CD14-positive monocyte (primary cell): ENCODE measurements around the gene DIAPH2. TPM values are rescaled to one million over a fixed set of nuclear protein-coding genes. Genes with fewer than 3 reads are reported as not detected.

Experiments used
- DNase-seq, 3 donors: peaks; one replicate each; pipeline ENCODE4 v3.0.0-alpha.2; 2011 to 2022
- H2AFZ ChIP-seq: 2 replicates; pipeline ENCODE4 v1.6.0; 2012; ENCODE audit warnings: mild to moderate bottlenecking, low read depth, low read length, inconsistent platforms; ENCODE audit not compliant: insufficient read depth, poor library complexity, severe bottlenecking
- H3K27ac ChIP-seq, 2 donors: 1 replicate in 1 of 2; 2 replicates in 1 of 2; pipeline ENCODE4 v1.5.1; 2012 to 2013; ENCODE audit warnings: low read length in 2 of 2, control low read depth in 1 of 2, inconsistent platforms in 1 of 2, low read depth in 1 of 2, mild to moderate bottlenecking in 1 of 2
- H3K27me3 ChIP-seq, 2 donors: one replicate each; pipeline versions ENCODE4 v1.6.0 to v1.6.1; 2011 to 2013; ENCODE audit warnings: low read length in 2 of 2; ENCODE audit not compliant: control insufficient read depth in 2 of 2, insufficient read depth in 2 of 2
- H3K36me3 ChIP-seq, 2 donors: replicated peaks in 1 of 2; 1 replicate in 1 of 2; 2 replicates in 1 of 2; pipeline versions ENCODE4 v1.5.1 to v1.6.1; 2012 to 2013; ENCODE audit warnings: low read length in 2 of 2, control low read depth in 1 of 2, inconsistent platforms in 1 of 2, mild to moderate bottlenecking in 1 of 2; ENCODE audit not compliant: insufficient read depth in 2 of 2, control insufficient read depth in 1 of 2
- H3K4me1 ChIP-seq, 2 donors: 1 replicate in 1 of 2; 2 replicates in 1 of 2; pipeline versions ENCODE4 v1.5.1 to v1.6.1; 2012 to 2013; ENCODE audit warnings: low read length in 2 of 2, control low read depth in 1 of 2, inconsistent platforms in 1 of 2, mild to moderate bottlenecking in 1 of 2, moderate library complexity in 1 of 2; ENCODE audit not compliant: insufficient read depth in 2 of 2, control insufficient read depth in 1 of 2
- H3K4me2 ChIP-seq: replicated peaks from 2 replicates; pipeline ENCODE3; 2012; ENCODE audit warnings: low read length, moderate library complexity, mild to moderate bottlenecking; ENCODE audit not compliant: poor library complexity, severe bottlenecking; ENCODE audit errors: extremely low read depth
- H3K4me3 ChIP-seq, 3 experiments: fragments of 200-600 bp in 1 of 3; sonication (generic) in 1 of 3; replicated peaks in 1 of 3; 1 replicate in 2 of 3; 2 replicates in 1 of 3; pipeline ENCODE4 v1.5.1; 2011 to 2013; ENCODE audit warnings: low read length in 3 of 3, mild to moderate bottlenecking in 3 of 3, control low read depth in 2 of 3, low read depth in 2 of 3, inconsistent platforms in 1 of 3, moderate library complexity in 1 of 3
- H3K79me2 ChIP-seq: 2 replicates; pipeline ENCODE4 v1.6.0; 2012; ENCODE audit warnings: mild to moderate bottlenecking, control low read depth, inconsistent platforms, low read length, moderate library complexity; ENCODE audit not compliant: insufficient read depth
- H3K9ac ChIP-seq: 2 replicates; pipeline ENCODE4 v1.6.0; 2017; ENCODE audit warnings: low read length, mild to moderate bottlenecking; ENCODE audit not compliant: insufficient read depth, poor library complexity, severe bottlenecking
- H3K9me3 ChIP-seq, 2 donors: replicated peaks in 1 of 2; 1 replicate in 1 of 2; 2 replicates in 1 of 2; pipeline versions ENCODE4 v1.5.1 to v1.6.1; 2012 to 2013; ENCODE audit warnings: low read length in 2 of 2, control low read depth in 1 of 2; ENCODE audit not compliant: control insufficient read depth in 1 of 2, insufficient read depth in 1 of 2
- H4K20me1 ChIP-seq: 2 replicates; pipeline ENCODE4 v1.6.0; 2012; ENCODE audit warnings: mild to moderate bottlenecking, low read length, control low read depth, moderate library complexity; ENCODE audit not compliant: insufficient read depth
- H3K27ac Mint-ChIP-seq, 7 donors: one replicate each; pipeline ENCODE4 v1.8.0; 2020; ENCODE audit warnings: mild to moderate bottlenecking in 7 of 7, mixed read lengths in 7 of 7, moderate library complexity in 6 of 7, inconsistent platforms in 2 of 7
- H3K27me3 Mint-ChIP-seq, 3 donors: one replicate each; pipeline ENCODE4 v1.8.0; 2021 to 2022; ENCODE audit warnings: low read depth in 3 of 3, mild to moderate bottlenecking in 3 of 3, mixed read lengths in 3 of 3, moderate library complexity in 3 of 3, inconsistent platforms in 1 of 3
- H3K36me3 Mint-ChIP-seq, 2 donors: one replicate each; pipeline ENCODE4 v1.8.0; 2020; ENCODE audit warnings: mixed read lengths in 2 of 2, inconsistent platforms in 1 of 2, mild to moderate bottlenecking in 1 of 2
- H3K4me1 Mint-ChIP-seq: one replicate; pipeline ENCODE4 v1.8.0; 2020; ENCODE audit warnings: mild to moderate bottlenecking, mixed read lengths
- H3K4me3 Mint-ChIP-seq, 2 donors: one replicate each; pipeline ENCODE4 v1.8.0; 2020; ENCODE audit warnings: mild to moderate bottlenecking in 2 of 2, mixed read lengths in 2 of 2, moderate library complexity in 1 of 2
- H3K9me3 Mint-ChIP-seq, 7 donors: one replicate each; pipeline ENCODE4 v1.8.0; 2020 to 2022; ENCODE audit warnings: mixed read lengths in 7 of 7, mild to moderate bottlenecking in 6 of 7, moderate library complexity in 6 of 7, inconsistent platforms in 2 of 7
- WGBS: methylation state at CpG from one replicate; pipeline ENCODE4 v1.1.5; 2013; ENCODE audit warnings: missing lambda C conversion rate; ENCODE audit not compliant: insufficient coverage; 5-methylcytosine and 5-hydroxymethylcytosine counted together
- intact Hi-C, 2 donors: fragments of 100-400 bp; cut with micrococcal nuclease; formaldehyde crosslinking; loops; one replicate each; pipeline versions ENCODE4 v1.15.0 to v1.15.1; 2023
- polyA plus RNA-seq, 3 donors: library from polyadenylated mRNA; depleted of rRNA in 1 of 3; unstranded in 2 of 3; stranded (reverse) in 1 of 3; fragments of 300-500 nt in 2 of 3; fragments of >200 nt in 1 of 3; fragmentation: Illumina TruSeq in 2 of 3; gene quantifications; 1 replicate in 2 of 3; 2 replicates in 1 of 3; pipeline ENCODE4 v1.2.3, GENCODE V29; 2012 to 2021
- TF ChIP-seq, protein P1 (sequence below): fragments of 200-600 bp; IDR thresholded peaks from one replicate; pipeline ENCODE4 v1.8.0; 2022; ENCODE audit warnings: antibody characterized with exemption, mild to moderate bottlenecking

The DIAPH2 gene
- polyA plus RNA-seq, 3 donors = 9.5 to 20.5 (median 11.4) TPM

DNA sequence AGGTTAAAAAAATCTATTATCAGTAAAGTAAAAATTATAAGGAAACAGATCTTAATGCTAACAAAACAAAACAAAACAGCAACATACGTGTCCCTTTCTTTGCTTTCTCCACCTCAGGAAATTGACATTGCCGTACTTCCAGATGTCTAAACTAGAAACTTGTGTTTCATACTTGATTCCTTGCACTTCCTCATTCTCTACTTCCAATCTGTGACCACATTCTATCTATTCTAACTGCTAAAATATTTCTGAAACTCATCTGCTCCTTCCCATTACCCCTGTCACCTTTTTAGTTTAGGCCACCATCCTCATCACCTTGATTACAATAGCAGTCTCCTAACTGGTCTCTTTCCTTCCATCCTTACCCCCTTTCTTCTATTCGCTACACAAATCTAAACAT is 176.6 kb downstream of the DIAPH2 start:
- peak overlapping the region in 3 of 7 donors; percentile 3 to 14 (median 11) for H3K27ac Mint-ChIP-seq
- peaks cover 0 to 2% (median 0%) of the 10 kb centered on the region in 7 donors for H3K9me3 Mint-ChIP-seq

DNA sequence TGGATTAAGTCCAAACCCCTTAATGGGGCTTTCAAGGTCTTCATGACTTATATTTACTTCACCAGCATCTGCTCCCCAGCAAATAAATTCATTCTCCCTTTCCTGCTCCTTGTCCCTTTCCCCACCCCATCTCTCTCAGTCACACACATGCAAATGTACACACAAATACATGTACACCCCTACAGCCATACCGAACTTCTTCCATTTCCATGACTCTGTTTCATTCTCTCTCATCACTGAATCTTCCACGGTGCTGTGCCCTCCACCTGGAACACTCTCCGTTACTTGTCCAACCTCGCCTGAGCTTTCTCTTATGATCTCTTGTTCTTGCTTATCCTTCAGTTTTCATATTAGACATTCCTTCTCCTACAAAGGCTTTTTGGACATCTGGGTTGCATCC is 177.0 kb downstream of the DIAPH2 start:
- Histone ChIP-seq H3K36me3 (no peaks in the 10 kb centered on the region), H3K4me2 (no peak overlapping the region), H3K9ac (no peak overlapping the region), H3K4me1 (peaks cover 0 to 3% of the 10 kb centered on the region in 2 donors), H3K4me3 (no peak overlapping the region), H3K9me3 (no peaks in the 10 kb centered on the region), H4K20me1 (peaks cover 28% of the 10 kb centered on the region), H3K27ac (no peak overlapping the region), H3K27me3 (no peaks in the 10 kb centered on the region), H2AFZ (no peak overlapping the region), H3K79me2 (peaks cover 14% of the 10 kb centered on the region)
- no peaks in the 10 kb centered on the region for H3K27me3 Mint-ChIP-seq
- TF ChIP-seq, protein P1, sequence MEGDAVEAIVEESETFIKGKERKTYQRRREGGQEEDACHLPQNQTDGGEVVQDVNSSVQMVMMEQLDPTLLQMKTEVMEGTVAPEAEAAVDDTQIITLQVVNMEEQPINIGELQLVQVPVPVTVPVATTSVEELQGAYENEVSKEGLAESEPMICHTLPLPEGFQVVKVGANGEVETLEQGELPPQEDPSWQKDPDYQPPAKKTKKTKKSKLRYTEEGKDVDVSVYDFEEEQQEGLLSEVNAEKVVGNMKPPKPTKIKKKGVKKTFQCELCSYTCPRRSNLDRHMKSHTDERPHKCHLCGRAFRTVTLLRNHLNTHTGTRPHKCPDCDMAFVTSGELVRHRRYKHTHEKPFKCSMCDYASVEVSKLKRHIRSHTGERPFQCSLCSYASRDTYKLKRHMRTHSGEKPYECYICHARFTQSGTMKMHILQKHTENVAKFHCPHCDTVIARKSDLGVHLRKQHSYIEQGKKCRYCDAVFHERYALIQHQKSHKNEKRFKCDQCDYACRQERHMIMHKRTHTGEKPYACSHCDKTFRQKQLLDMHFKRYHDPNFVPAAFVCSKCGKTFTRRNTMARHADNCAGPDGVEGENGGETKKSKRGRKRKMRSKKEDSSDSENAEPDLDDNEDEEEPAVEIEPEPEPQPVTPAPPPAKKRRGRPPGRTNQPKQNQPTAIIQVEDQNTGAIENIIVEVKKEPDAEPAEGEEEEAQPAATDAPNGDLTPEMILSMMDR = no peak
- 100% methylated on average over 2 of the region's 4 CpGs for WGBS
- peak overlapping the region in 2 of 7 donors; percentile 1 to 42 for H3K27ac Mint-ChIP-seq
- H3K9me3 Mint-ChIP-seq = peaks cover 0 to 2% (median 0%) of the 10 kb centered on the region in 7 donors
- intact Hi-C loops = no loop called here
- H3K4me1 Mint-ChIP-seq = peaks cover 20% of the 10 kb centered on the region
- H3K4me3 Mint-ChIP-seq = no peak overlapping the region
- no peak for DNase-seq
- no peaks in the 10 kb centered on the region for H3K36me3 Mint-ChIP-seq

More for the DNA sequence above, 176.6 kb downstream of the DIAPH2 start:
- H3K4me3 ChIP-seq = no peak overlapping the region
- Mint-ChIP-seq H3K4me3 (no peak overlapping the region), H3K36me3 (no peaks in the 10 kb centered on the region), H3K4me1 (peaks cover 20% of the 10 kb centered on the region), H3K27me3 (no peaks in the 10 kb centered on the region)
- H4K20me1 ChIP-seq = peaks cover 26% of the 10 kb centered on the region
- H3K27me3 ChIP-seq = no peaks in the 10 kb centered on the region
- H3K79me2 ChIP-seq = peaks cover 14% of the 10 kb centered on the region
- no peaks in the 10 kb centered on the region for H3K9me3 ChIP-seq
- WGBS = 36% methylated on average over 2 of the region's 3 CpGs
- no peak overlapping the region for H3K27ac ChIP-seq
- H2AFZ ChIP-seq = no peak overlapping the region
- H3K4me1 ChIP-seq = peaks cover 0 to 3% of the 10 kb centered on the region in 2 donors
- TF ChIP-seq, protein P1 = no peak
- intact Hi-C loops = no loop called here
- no peak overlapping the region for H3K9ac ChIP-seq
- DNase-seq = peak in 1 of 3 donors; percentile 0
- no peaks in the 10 kb centered on the region for H3K36me3 ChIP-seq
- peak overlapping the region; percentile 20 for H3K4me2 ChIP-seq
